HEK293 (cell line): ENCODE data around the gene STX5.

Experiments
- CTCF ChIA-PET: fragments of 350-600 bp; formaldehyde crosslinking; extraction: SDS; loops from one replicate; lab custom pipeline; 2021; ENCODE audit warnings: antibody characterized with exemption; lab: Yijun Ruan, JAX
- POLR2A ChIA-PET: fragments of 300-600 bp; formaldehyde crosslinking; extraction: SDS; loops from one replicate; lab custom pipeline; 2020; ENCODE audit warnings: antibody characterized with exemption, inconsistent platforms; lab: Yijun Ruan, JAX
- H3K27ac ChIP-seq: fragments of 200-500 bp; sonication (Bioruptor generic); 2 replicates; pipeline ENCODE4 v1.5.1; 2014; ENCODE audit warnings: low read depth, low read length, control low read depth, inconsistent platforms; ENCODE audit errors: extremely low read depth
- H3K36me3 ChIP-seq, 2 experiments: fragments of 200-500 bp in 1 of 2; sonication (Bioruptor generic) in 1 of 2; 1 replicate in 1 of 2; 2 replicates in 1 of 2; pipeline ENCODE4 v1.5.1; 2014 to 2017; ENCODE audit warnings: inconsistent platforms in 2 of 2, low read length in 2 of 2; ENCODE audit not compliant: control insufficient read depth in 2 of 2, insufficient read depth in 1 of 2
- H3K4me1 ChIP-seq: fragments of 200-500 bp; sonication (Bioruptor generic); 2 replicates; pipeline ENCODE4 v1.5.1; 2014; ENCODE audit warnings: mild to moderate bottlenecking, low read length, inconsistent platforms; ENCODE audit not compliant: control insufficient read depth, insufficient read depth
- H3K4me3 ChIP-seq: 2 replicates; pipeline ENCODE4 v1.5.1; 2011; ENCODE audit warnings: low read depth, mild to moderate bottlenecking, control low read depth, low read length, moderate library complexity
- H3K9me3 ChIP-seq: fragments of 200-500 bp; sonication (Bioruptor generic); 2 replicates; pipeline ENCODE4 v1.5.1; 2014; ENCODE audit warnings: low read depth, low read length, inconsistent platforms; ENCODE audit not compliant: control insufficient read depth, insufficient read depth
- HOXC10 ChIP-seq: sonication (generic); formaldehyde crosslinking; IDR thresholded peaks from 2 replicates; pipeline ENCODE4 v1.8.1; 2023; ENCODE audit warnings: mild to moderate bottlenecking, missing genetic modification reagents
- KLF8 ChIP-seq: fragments of 450-650 bp; formaldehyde crosslinking; IDR thresholded peaks from 2 replicates; pipeline ENCODE4 v1.5.1; 2016; ENCODE audit warnings: missing biosample characterization, missing genetic modification characterization
- OSR2 ChIP-seq: fragments of 450-650 bp; formaldehyde crosslinking; IDR thresholded peaks from 2 replicates; pipeline ENCODE4 v1.5.1; 2016; ENCODE audit warnings: missing biosample characterization, missing genetic modification characterization
- PRDM6 ChIP-seq: fragments of 450-650 bp; formaldehyde crosslinking; IDR thresholded peaks from 2 replicates; pipeline ENCODE4 v1.5.1; 2017; ENCODE audit warnings: missing biosample characterization, missing genetic modification characterization
- REST ChIP-seq: fragments of 450-650 bp; formaldehyde crosslinking; IDR thresholded peaks from 2 replicates; pipeline ENCODE4 v1.5.1; 2016; ENCODE audit warnings: missing biosample characterization, missing genetic modification characterization
- SP3 ChIP-seq: fragments of 450-650 bp; formaldehyde crosslinking; IDR thresholded peaks from 2 replicates; pipeline ENCODE4 v1.5.1; 2016; ENCODE audit warnings: missing biosample characterization, missing genetic modification characterization
- ZNF24 ChIP-seq: fragments of 450-650 bp; formaldehyde crosslinking; IDR thresholded peaks from 2 replicates; pipeline ENCODE4 v1.5.1; 2016; ENCODE audit warnings: missing biosample characterization, missing genetic modification characterization
- ZNF280D ChIP-seq: fragments of 450-650 bp; formaldehyde crosslinking; IDR thresholded peaks from 2 replicates; pipeline ENCODE4 v1.5.1; 2016; ENCODE audit warnings: missing biosample characterization, missing genetic modification characterization
- ZNF324 ChIP-seq: fragments of 450-650 bp; formaldehyde crosslinking; IDR thresholded peaks from 2 replicates; pipeline ENCODE4 v1.5.1; 2016; ENCODE audit warnings: missing biosample characterization, missing genetic modification characterization
- ZNF596 ChIP-seq: fragments of 450-650 bp; IDR thresholded peaks from 2 replicates; pipeline ENCODE4 v1.5.0; 2018; ENCODE audit warnings: missing biosample characterization, mild to moderate bottlenecking, missing genetic modification characterization, moderate library complexity
- ZNF768 ChIP-seq: fragments of 450-650 bp; formaldehyde crosslinking; IDR thresholded peaks from 2 replicates; pipeline ENCODE4 v1.5.1; 2018; ENCODE audit warnings: missing biosample characterization, mild to moderate bottlenecking, missing genetic modification characterization
- TF ChIP-seq, protein P1 (sequence below): fragments of 450-650 bp; formaldehyde crosslinking; IDR thresholded peaks from 2 replicates; pipeline ENCODE4 v1.5.1; 2016; ENCODE audit warnings: missing biosample characterization, missing genetic modification characterization
- TF ChIP-seq, protein P2 (sequence below): fragments of 450-650 bp; formaldehyde crosslinking; IDR thresholded peaks from 2 replicates; pipeline ENCODE4 v1.5.1; 2017; ENCODE audit warnings: missing biosample characterization, missing genetic modification characterization

The STX5 gene

GRCh38 chr11:62831520-62832335 is at the start of gene STX5 (continued):
- no peak for TF ChIP-seq PRDM6 (tag by site-specific recombination)
- no peak for TF ChIP-seq ZNF596 (tag by site-specific recombination)
- no peak for TF ChIP-seq REST (tag by site-specific recombination)
- no peak for TF ChIP-seq HOXC10 (CRISPR knock-in tag)
- TF ChIP-seq, all 188 proteins: peak for 33

DNA sequence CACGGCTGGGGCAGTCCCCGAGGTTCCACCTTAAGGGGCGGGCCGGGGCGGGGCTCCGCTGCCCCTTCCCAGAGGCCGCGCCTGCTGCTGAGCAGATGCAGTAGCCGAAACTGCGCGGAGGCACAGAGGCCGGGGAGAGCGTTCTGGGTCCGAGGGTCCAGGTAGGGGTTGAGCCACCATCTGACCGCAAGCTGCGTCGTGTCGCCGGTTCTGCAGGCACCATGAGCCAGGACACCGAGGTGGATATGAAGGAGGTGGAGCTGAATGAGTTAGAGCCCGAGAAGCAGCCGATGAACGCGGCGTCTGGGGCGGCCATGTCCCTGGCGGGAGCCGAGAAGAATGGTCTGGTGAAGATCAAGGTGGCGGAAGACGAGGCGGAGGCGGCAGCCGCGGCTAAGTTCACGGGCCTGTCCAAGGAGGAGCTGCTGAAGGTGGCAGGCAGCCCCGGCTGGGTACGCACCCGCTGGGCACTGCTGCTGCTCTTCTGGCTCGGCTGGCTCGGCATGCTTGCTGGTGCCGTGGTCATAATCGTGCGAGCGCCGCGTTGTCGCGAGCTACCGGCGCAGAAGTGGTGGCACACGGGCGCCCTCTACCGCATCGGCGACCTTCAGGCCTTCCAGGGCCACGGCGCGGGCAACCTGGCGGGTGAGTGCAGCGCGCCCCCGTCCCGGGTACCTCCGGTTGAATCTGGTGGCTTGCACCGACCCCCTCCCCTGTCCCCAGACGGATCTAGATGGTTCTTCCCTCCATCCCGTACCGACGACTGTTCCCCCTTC is 49.1 kb upstream of the STX5 start, which contains the start of gene SLC3A2:
Gene SLC3A2, plus strand, starts transcription at position 94 of the 776 bp plus-strand sequence. Its CDS starts 128 bp downstream, at position 222.
- Histone ChIP-seq H3K9me3 (no peaks in the 10 kb centered on the region), H3K27ac (peak within 1 kb of the TSS; percentile 98), H3K4me3 (peak within 1 kb of the TSS; percentile 93), H3K4me1 (no peaks in the 10 kb centered on the region), H3K36me3 (peaks cover 11 to 74% of the 10 kb centered on the region in 2 experiments; a peak in 2 of 3 replicates)
- POLR2A ChIA-PET, result interaction anchor here (0.6 to 8.7 kb wide), 34 partner anchors 10 to 799 kb away, joined by 3 to 91 read pairs (median 6); partner anchors contain the start of genes C11orf98, GANAB, HNRNPUL2 and MTA2
- CTCF ChIA-PET, result interaction anchor here (0.6 to 2.4 kb wide), 8 partner anchors 9 to 476 kb away, joined by 3 to 10 read pairs (median 4); no protein-coding TSS in a partner anchor
- TF ChIP-seq KLF8, result peak; percentile 85; the same call in 1 of the 2 replicates
- TF ChIP-seq, protein P1, sequence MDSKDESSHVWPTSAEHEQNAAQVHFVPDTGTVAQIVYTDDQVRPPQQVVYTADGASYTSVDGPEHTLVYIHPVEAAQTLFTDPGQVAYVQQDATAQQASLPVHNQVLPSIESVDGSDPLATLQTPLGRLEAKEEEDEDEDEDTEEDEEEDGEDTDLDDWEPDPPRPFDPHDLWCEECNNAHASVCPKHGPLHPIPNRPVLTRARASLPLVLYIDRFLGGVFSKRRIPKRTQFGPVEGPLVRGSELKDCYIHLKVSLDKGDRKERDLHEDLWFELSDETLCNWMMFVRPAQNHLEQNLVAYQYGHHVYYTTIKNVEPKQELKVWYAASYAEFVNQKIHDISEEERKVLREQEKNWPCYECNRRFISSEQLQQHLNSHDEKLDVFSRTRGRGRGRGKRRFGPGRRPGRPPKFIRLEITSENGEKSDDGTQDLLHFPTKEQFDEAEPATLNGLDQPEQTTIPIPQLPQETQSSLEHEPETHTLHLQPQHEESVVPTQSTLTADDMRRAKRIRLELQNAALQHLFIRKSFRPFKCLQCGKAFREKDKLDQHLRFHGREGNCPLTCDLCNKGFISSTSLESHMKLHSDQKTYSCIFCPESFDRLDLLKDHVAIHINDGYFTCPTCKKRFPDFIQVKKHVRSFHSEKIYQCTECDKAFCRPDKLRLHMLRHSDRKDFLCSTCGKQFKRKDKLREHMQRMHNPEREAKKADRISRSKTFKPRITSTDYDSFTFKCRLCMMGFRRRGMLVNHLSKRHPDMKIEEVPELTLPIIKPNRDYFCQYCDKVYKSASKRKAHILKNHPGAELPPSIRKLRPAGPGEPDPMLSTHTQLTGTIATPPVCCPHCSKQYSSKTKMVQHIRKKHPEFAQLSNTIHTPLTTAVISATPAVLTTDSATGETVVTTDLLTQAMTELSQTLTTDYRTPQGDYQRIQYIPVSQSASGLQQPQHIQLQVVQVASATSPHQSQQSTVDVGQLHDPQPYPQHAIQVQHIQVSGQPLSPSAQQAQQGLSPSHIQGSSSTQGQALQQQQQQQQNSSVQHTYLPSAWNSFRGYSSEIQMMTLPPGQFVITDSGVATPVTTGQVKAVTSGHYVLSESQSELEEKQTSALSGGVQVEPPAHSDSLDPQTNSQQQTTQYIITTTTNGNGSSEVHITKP (tag by site-specific recombination), result peak; percentile 96
- peak; percentile 89 for TF ChIP-seq SP3 (tag by site-specific recombination)
- TF ChIP-seq ZNF768 (tag by site-specific recombination), result peak; percentile 33; the same call in 1 of the 2 replicates
- TF ChIP-seq ZNF280D, result peak; percentile 40; the same call in 1 of the 2 replicates
- TF ChIP-seq, protein P2, sequence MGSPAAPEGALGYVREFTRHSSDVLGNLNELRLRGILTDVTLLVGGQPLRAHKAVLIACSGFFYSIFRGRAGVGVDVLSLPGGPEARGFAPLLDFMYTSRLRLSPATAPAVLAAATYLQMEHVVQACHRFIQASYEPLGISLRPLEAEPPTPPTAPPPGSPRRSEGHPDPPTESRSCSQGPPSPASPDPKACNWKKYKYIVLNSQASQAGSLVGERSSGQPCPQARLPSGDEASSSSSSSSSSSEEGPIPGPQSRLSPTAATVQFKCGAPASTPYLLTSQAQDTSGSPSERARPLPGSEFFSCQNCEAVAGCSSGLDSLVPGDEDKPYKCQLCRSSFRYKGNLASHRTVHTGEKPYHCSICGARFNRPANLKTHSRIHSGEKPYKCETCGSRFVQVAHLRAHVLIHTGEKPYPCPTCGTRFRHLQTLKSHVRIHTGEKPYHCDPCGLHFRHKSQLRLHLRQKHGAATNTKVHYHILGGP, result no peak
- TF ChIP-seq ZNF324 (tag by site-specific recombination), result peak; percentile 85
- TF ChIP-seq OSR2 (tag by site-specific recombination), result peak; percentile 86
- peak; percentile 53; the same call in 1 of the 2 replicates for TF ChIP-seq ZNF24 (tag by site-specific recombination)
